B cell (primary cell): ENCODE measurements around the gene ATPAF1. TPM values are rescaled to one million over a fixed set of nuclear protein-coding genes. Genes with fewer than 3 reads are reported as not detected.

Experiments used
- ATAC-seq: fragments of 200-7000 bp; cut with Tn5 transposase; one replicate; pipeline ENCODE4 v1.10.0; 2021; ENCODE audit warnings: low read depth, mild to moderate bottlenecking, moderate number of reproducible peaks, moderate library complexity
- CTCF ChIA-PET: fragments of 350-600 bp; sonication (Branson Sonifier 250); formaldehyde crosslinking; loops from one replicate; lab custom pipeline; 2021; ENCODE audit warnings: antibody characterized with exemption, inconsistent platforms; lab: Charles Lee
- POLR2A ChIA-PET: fragments of 350-600 bp; sonication (Branson Sonifier 250); formaldehyde crosslinking; loops from one replicate; lab custom pipeline; 2021; ENCODE audit warnings: antibody characterized with exemption; lab: Charles Lee
- DNase-seq: peaks from one replicate; pipeline ENCODE4 v3.0.0; 2013
- H2AFZ ChIP-seq: 2 replicates; pipeline ENCODE4 v1.6.1; 2012; ENCODE audit warnings: mild to moderate bottlenecking, low read depth, low read length; ENCODE audit not compliant: insufficient read depth, poor library complexity, severe bottlenecking
- H3K27ac ChIP-seq, 2 donors: 1 replicate in 1 of 2; 2 replicates in 1 of 2; pipeline ENCODE4 v1.5.1; 2012 to 2013; ENCODE audit warnings: low read length in 2 of 2, mild to moderate bottlenecking in 2 of 2, moderate library complexity in 1 of 2
- H3K27me3 ChIP-seq, 4 experiments: fragments of 200-600 bp in 1 of 4; sonication (generic) in 1 of 4; replicated peaks in 1 of 4; 1 replicate in 2 of 4; 2 replicates in 2 of 4; pipeline versions ENCODE4 v1.6.1 to v1.7.0; 2013 to 2016; ENCODE audit warnings: low read length in 3 of 4, mild to moderate bottlenecking in 2 of 4, mixed read lengths in 1 of 4, moderate library complexity in 1 of 4; ENCODE audit not compliant: insufficient read depth in 4 of 4, control insufficient read depth in 3 of 4; ENCODE audit errors: control extremely low read depth in 1 of 4
- H3K36me3 ChIP-seq, 2 experiments: replicated peaks in 1 of 2; 1 replicate in 1 of 2; 2 replicates in 1 of 2; pipeline versions ENCODE4 v1.6.1 to v1.7.1; 2013; ENCODE audit warnings: low read length in 1 of 2; ENCODE audit not compliant: insufficient read depth in 2 of 2, control insufficient read depth in 1 of 2; ENCODE audit errors: control extremely low read depth in 1 of 2, extremely low read depth in 1 of 2
- H3K4me1 ChIP-seq, 2 donors: fragments of 200-600 bp in 1 of 2; sonication (generic) in 1 of 2; 1 replicate in 1 of 2; 2 replicates in 1 of 2; pipeline versions ENCODE4 v1.5.1 to v1.6.1; 2013 to 2017; ENCODE audit warnings: low read length in 2 of 2; ENCODE audit not compliant: control insufficient read depth in 2 of 2, insufficient read depth in 2 of 2
- H3K4me2 ChIP-seq: replicated peaks from 2 replicates; pipeline ENCODE3; 2012; ENCODE audit warnings: mild to moderate bottlenecking, low read depth, low read length; ENCODE audit not compliant: poor library complexity, severe bottlenecking
- H3K4me3 ChIP-seq, 5 experiments: fragments of 200-600 bp in 1 of 5; sonication (generic) in 1 of 5; 1 replicate in 3 of 5; 2 replicates in 2 of 5; pipeline versions ENCODE4 v1.5.1 to v1.7.0; 2011 to 2016; ENCODE audit warnings: low read length in 4 of 5, mild to moderate bottlenecking in 4 of 5, low read depth in 2 of 5, control low read depth in 1 of 5, moderate library complexity in 1 of 5; ENCODE audit not compliant: insufficient read depth in 1 of 5; ENCODE audit errors: control extremely low read depth in 1 of 5, extremely low read depth in 1 of 5
- H3K79me2 ChIP-seq: fragments of 200-600 bp; sonication (generic); one replicate; pipeline ENCODE4 v1.6.0; 2016; ENCODE audit warnings: low read length; ENCODE audit not compliant: control insufficient read depth, insufficient read depth
- H3K9ac ChIP-seq: fragments of 200-600 bp; sonication (generic); 2 replicates; pipeline ENCODE4 v1.6.1; 2017; ENCODE audit warnings: mild to moderate bottlenecking, low read length, moderate library complexity
- H3K9me3 ChIP-seq, 3 donors: one replicate each; pipeline versions ENCODE4 v1.6.1 to v1.7.1; 2013; ENCODE audit warnings: low read length in 2 of 3; ENCODE audit not compliant: control insufficient read depth in 2 of 3, insufficient read depth in 1 of 3; ENCODE audit errors: control extremely low read depth in 1 of 3
- H4K20me1 ChIP-seq: 2 replicates; pipeline ENCODE4 v1.6.0; 2012; ENCODE audit warnings: mild to moderate bottlenecking, low read length; ENCODE audit not compliant: insufficient read depth, control insufficient read depth, poor library complexity, severe bottlenecking
- H3K27ac Mint-ChIP-seq: one replicate; pipeline ENCODE4 v1.8.0; 2021; ENCODE audit warnings: mixed read lengths
- H3K27me3 Mint-ChIP-seq: one replicate; pipeline ENCODE4 v1.8.0; 2021; ENCODE audit warnings: mixed read lengths
- H3K4me1 Mint-ChIP-seq: one replicate; pipeline ENCODE4 v1.8.0; 2021; ENCODE audit warnings: mixed read lengths
- H3K4me3 Mint-ChIP-seq: one replicate; pipeline ENCODE4 v1.8.0; 2021; ENCODE audit warnings: mixed read lengths
- H3K9me3 Mint-ChIP-seq: one replicate; pipeline ENCODE4 v1.8.0; 2022; ENCODE audit warnings: mixed read lengths; ENCODE audit not compliant: insufficient read depth
- EZH2 ChIP-seq: IDR thresholded peaks from 2 replicates; pipeline ENCODE4 v1.6.1; 2012; ENCODE audit warnings: borderline replicate concordance, low read depth, mild to moderate bottlenecking, moderate library complexity, low read length; ENCODE audit not compliant: insufficient read depth, poor library complexity, severe bottlenecking
- WGBS: methylation state at CpG from one replicate; pipeline ENCODE4 v1.1.5; 2013; ENCODE audit warnings: missing lambda C conversion rate; ENCODE audit not compliant: insufficient coverage; 5-methylcytosine and 5-hydroxymethylcytosine counted together
- intact Hi-C: fragments of 100-400 bp; cut with micrococcal nuclease; formaldehyde crosslinking; loops from one replicate; pipeline ENCODE4 v1.10.0; 2022
- polyA plus RNA-seq: library from polyadenylated mRNA; depleted of rRNA; stranded (reverse); fragments of >200 nt; gene quantifications from 2 replicates; pipeline ENCODE4 v1.2.3, GENCODE V29; 2012
- total RNA-seq, 2 donors: library from RNA; stranded (reverse); fragments of 120-200 nt in 1 of 2; gene quantifications; 1 replicate in 1 of 2; 2 replicates in 1 of 2; pipeline versions ENCODE4 v1.2.3 to v1.2.4, GENCODE V29; 2013 to 2022
- TF ChIP-seq, protein P1 (sequence below): fragments of 200-600 bp; IDR thresholded peaks from one replicate; pipeline ENCODE4 v1.8.0; 2022; ENCODE audit warnings: antibody characterized with exemption, mild to moderate bottlenecking

ATPAF1 gene
- total and polyA plus RNA-seq, 2 donors (not counting 1 experiment from before 2014, with no cell fraction given) = 18.3 to 22.0 TPM

DNA sequence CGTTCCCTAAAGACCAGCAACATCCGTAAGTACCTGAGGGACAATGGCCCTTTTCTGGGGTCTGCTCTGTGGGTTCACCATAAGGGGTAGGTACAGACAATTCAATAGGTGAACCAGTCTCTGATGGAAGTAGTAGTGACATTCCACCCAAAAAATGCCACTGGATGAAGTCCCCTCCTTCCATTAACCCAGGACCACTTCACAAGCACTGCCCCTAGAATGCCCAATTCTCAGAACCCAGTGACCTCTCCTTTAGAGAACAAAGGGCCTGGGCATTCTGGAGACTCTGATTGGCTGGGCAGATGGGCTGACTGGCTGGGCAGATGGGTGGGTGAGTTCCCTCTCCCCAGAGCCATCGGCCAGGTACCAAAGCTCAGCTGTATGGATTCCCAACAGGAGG is 3.4 kb upstream of the ATPAF1 start, which contains the start of gene TEX38:
Gene TEX38, plus strand, starts transcription at position 301 of the 400 bp plus-strand sequence. Its CDS starts 81 bp downstream, at position 382.
- DNase-seq = no peak
- H3K4me1 Mint-ChIP-seq = peaks cover 23% of the 10 kb centered on the region
- H3K27me3 Mint-ChIP-seq = no peaks in the 10 kb centered on the region
- Histone ChIP-seq H3K27ac (no peak within 1 kb of the TSS), H3K4me2 (no peak within 1 kb of the TSS), H2AFZ (no peak within 1 kb of the TSS), H3K9ac (no peak within 1 kb of the TSS), H3K9me3 (no peaks in the 10 kb centered on the region), H4K20me1 (no peaks in the 10 kb centered on the region), H3K79me2 (peaks cover 8% of the 10 kb centered on the region), H3K27me3 (no peaks in the 10 kb centered on the region), H3K4me3 (no peak within 1 kb of the TSS), H3K36me3 (peaks cover 5 to 8% of the 10 kb centered on the region in 2 experiments), H3K4me1 (peaks cover 19 to 20% of the 10 kb centered on the region in 2 donors)
- H3K4me3 Mint-ChIP-seq = no peak within 1 kb of the TSS
- ChIA-PET POLR2A (no interaction called here), CTCF (interaction anchor here (0.6 kb wide), 1 partner anchor 53 kb away, joined by 3 read pairs; no protein-coding TSS in a partner anchor)
- no peak within 1 kb of the TSS for H3K27ac Mint-ChIP-seq
- WGBS = 94% methylated on average over 2 of the region's 3 CpGs
- TF ChIP-seq, protein P1, sequence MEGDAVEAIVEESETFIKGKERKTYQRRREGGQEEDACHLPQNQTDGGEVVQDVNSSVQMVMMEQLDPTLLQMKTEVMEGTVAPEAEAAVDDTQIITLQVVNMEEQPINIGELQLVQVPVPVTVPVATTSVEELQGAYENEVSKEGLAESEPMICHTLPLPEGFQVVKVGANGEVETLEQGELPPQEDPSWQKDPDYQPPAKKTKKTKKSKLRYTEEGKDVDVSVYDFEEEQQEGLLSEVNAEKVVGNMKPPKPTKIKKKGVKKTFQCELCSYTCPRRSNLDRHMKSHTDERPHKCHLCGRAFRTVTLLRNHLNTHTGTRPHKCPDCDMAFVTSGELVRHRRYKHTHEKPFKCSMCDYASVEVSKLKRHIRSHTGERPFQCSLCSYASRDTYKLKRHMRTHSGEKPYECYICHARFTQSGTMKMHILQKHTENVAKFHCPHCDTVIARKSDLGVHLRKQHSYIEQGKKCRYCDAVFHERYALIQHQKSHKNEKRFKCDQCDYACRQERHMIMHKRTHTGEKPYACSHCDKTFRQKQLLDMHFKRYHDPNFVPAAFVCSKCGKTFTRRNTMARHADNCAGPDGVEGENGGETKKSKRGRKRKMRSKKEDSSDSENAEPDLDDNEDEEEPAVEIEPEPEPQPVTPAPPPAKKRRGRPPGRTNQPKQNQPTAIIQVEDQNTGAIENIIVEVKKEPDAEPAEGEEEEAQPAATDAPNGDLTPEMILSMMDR = no peak
- TF ChIP-seq EZH2 = no peak
- intact Hi-C loops = no loop called here
- no peaks in the 10 kb centered on the region for H3K9me3 Mint-ChIP-seq
- no peak for ATAC-seq

DNA sequence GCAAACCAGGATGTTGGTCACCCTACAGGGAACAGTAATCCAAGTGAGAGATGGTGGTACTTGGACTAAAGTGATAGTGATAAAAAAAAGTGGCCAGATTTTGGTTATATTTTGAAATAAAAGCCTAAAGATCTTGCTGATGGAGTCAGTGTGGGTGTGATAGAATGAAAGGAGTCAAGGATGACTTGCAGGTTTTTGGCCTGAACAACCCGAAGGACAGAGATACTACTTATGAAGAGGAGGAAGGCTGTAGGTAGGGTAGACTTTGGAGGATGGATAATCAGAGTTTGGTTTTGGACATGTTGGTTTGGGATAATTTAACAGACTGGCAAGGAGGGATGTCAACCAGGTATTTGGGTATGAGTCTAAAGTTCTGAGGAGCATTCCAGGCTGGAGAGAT is 2.0 kb upstream of the ATPAF1 start:
- H3K27me3 ChIP-seq = no peaks in the 10 kb centered on the region
- peaks cover 5 to 8% of the 10 kb centered on the region in 2 experiments for H3K36me3 ChIP-seq
- no peaks in the 10 kb centered on the region for H4K20me1 ChIP-seq
- no peak overlapping the region for H3K4me3 ChIP-seq
- peaks cover 17% of the 10 kb centered on the region for H3K79me2 ChIP-seq
- TF ChIP-seq, protein P1 = no peak
- no peak for TF ChIP-seq EZH2
- no peak overlapping the region for H3K4me3 Mint-ChIP-seq
- no peaks in the 10 kb centered on the region for H3K27me3 Mint-ChIP-seq
- peaks cover 14% of the 10 kb centered on the region for H3K4me1 Mint-ChIP-seq
- 85% methylated on average over 1 of the region's 1 CpG for WGBS
- H3K4me1 ChIP-seq = peaks cover 13 to 16% of the 10 kb centered on the region in 2 donors
- no peak overlapping the region for H3K27ac Mint-ChIP-seq
- H3K27ac ChIP-seq = no peak overlapping the region
- DNase-seq = no peak
- ATAC-seq = no peak
- intact Hi-C loops = no loop called here
- H3K9ac ChIP-seq = no peak overlapping the region
- ChIA-PET CTCF (no interaction called here), POLR2A (no interaction called here)
- no peak overlapping the region for H3K4me2 ChIP-seq
- H2AFZ ChIP-seq = no peak overlapping the region
- H3K9me3 Mint-ChIP-seq = no peaks in the 10 kb centered on the region
- no peaks in the 10 kb centered on the region for H3K9me3 ChIP-seq
